Uterus (tissue), 4 donors: ENCODE data around the gene HPS3. TPM values are rescaled to one million over a fixed set of nuclear protein-coding genes. Genes with fewer than 3 reads are reported as not detected.
"Not testable (repeated sequence)": the region's sequence is repeated elsewhere in the genome, so short reads cannot be mapped to it uniquely, and the experiment has no call there.

Source experiments
- DNase-seq, 2 donors: peaks; one replicate each; pipeline ENCODE4 v3.0.0-alpha.2; 2019 to 2020
- H3K27ac ChIP-seq, 2 donors: fragments of 200-600 bp; sonication (generic); 1 replicate in 1 of 2; 2 replicates in 1 of 2; pipeline ENCODE4 v1.5.1; 2016 to 2018
- H3K27me3 ChIP-seq, 2 donors: fragments of 200-600 bp; sonication (generic); one replicate each; pipeline ENCODE4 v1.5.1; 2018 to 2019; ENCODE audit warnings: control low read depth in 1 of 2
- H3K36me3 ChIP-seq, 2 donors: fragments of 200-600 bp; sonication (generic); one replicate each; pipeline ENCODE4 v1.5.1; 2019; ENCODE audit warnings: control low read depth in 1 of 2
- H3K4me1 ChIP-seq, 2 donors: fragments of 200-600 bp; sonication (generic); one replicate each; pipeline ENCODE4 v1.5.1; 2018 to 2019; ENCODE audit warnings: control low read depth in 1 of 2
- H3K4me3 ChIP-seq, 2 donors: fragments of 200-600 bp; sonication (generic); 1 replicate in 1 of 2; 2 replicates in 1 of 2; pipeline ENCODE4 v1.5.1; 2018 to 2019; ENCODE audit warnings: mild to moderate bottlenecking in 1 of 2
- H3K9me3 ChIP-seq, 2 donors: fragments of 200-600 bp; sonication (generic); one replicate each; pipeline ENCODE4 v1.5.1; 2019; ENCODE audit warnings: control low read depth in 1 of 2
- POLR2A ChIP-seq, 2 donors: fragments of 450-650 bp; IDR thresholded peaks; one replicate each; pipeline ENCODE4 v1.6.1; 2016; ENCODE audit warnings: antibody characterized with exemption in 2 of 2, mild to moderate bottlenecking in 1 of 2, moderate library complexity in 1 of 2
- intact Hi-C: fragments of 100-400 bp; cut with DNase I; formaldehyde crosslinking; loops from one replicate; pipeline ENCODE4 v1.15.1; 2023; ENCODE audit warnings: low total_unique reads
- total RNA-seq, 4 donors: library from RNA; depleted of rRNA in 3 of 4; stranded (reverse); fragments of >200 nt in 3 of 4; gene quantifications; one replicate each; pipeline versions ENCODE4 v1.1.0 to v1.2.4, GENCODE V29; 2014 to 2023
- TF ChIP-seq, protein P1 (sequence below), 4 experiments: fragments of 200-600 bp in 2 of 4; fragments of 450-650 bp in 2 of 4; sonication (generic) in 2 of 4; IDR thresholded peaks; one replicate each; pipeline ENCODE4 v1.5.1; 2016 to 2019; ENCODE audit warnings: antibody characterized with exemption in 4 of 4, mild to moderate bottlenecking in 2 of 4, moderate library complexity in 1 of 4
- donor health status: DM: yes; HTN: yes; CAD: no.

HPS3 gene
- total RNA-seq, 4 donors from 2014 or later = 16.5 to 75.6 (median 31.7) TPM

DNA sequence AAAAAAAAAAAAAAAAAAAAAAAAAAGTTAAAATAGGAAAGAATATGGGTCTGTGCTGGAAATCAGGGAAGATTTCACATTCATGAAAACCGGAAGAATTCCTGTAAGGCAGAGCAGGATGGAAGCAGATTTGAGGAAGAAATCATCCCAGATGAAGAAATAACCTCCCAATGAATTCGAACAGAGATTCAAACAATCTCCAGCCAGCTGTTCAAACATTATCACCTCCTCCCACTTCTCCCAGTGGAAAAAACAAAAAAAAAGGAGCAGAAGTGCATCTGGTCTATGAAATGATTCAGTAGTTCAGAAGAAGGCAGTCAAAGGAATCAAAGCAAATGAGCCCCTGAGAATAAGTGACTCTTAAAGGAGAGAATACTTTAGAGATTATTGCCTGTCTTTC lies 59.1 kb downstream of the HPS3 start:
- intact Hi-C loops = no loop called here

DNA sequence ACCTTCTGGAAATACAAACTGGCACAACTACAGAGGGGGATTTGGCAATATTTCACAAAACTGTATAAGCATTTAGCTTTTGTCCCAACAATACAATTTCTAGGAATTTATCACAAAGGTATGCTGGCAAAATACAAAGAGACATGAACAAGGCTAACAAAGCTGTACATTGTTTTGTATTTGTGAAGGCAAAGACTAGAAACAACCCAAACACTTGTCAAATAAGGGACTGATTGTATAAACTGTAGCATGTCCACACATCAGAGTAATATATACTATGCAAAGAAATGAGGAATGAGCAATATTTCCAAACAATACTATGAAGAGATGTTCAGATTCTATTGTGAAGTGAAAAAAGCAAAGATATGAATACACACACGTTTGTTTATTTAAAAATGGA lies 65.8 kb downstream of the HPS3 start:
- Histone ChIP-seq H3K9me3 (no peaks in the 10 kb centered on the region), H3K4me1 (no peaks in the 10 kb centered on the region), H3K36me3 (no peaks in the 10 kb centered on the region), H3K4me3 (no peak overlapping the region), H3K27me3 (no peaks in the 10 kb centered on the region), H3K27ac (no peak overlapping the region)
- intact Hi-C loops = no loop called here
- TF ChIP-seq POLR2A (IDR thresholded peaks at IDR 0.05) = no peak
- no peak for DNase-seq

More for the DNA sequence above, 59.1 kb downstream of the HPS3 start:
- DNase-seq = no peak
- Histone ChIP-seq H3K36me3 (no peaks in the 10 kb centered on the region), H3K9me3 (no peaks in the 10 kb centered on the region), H3K4me1 (no peaks in the 10 kb centered on the region), H3K27me3 (no peaks in the 10 kb centered on the region), H3K27ac (no peak overlapping the region), H3K4me3 (no peak overlapping the region)
- TF ChIP-seq, protein P1, sequence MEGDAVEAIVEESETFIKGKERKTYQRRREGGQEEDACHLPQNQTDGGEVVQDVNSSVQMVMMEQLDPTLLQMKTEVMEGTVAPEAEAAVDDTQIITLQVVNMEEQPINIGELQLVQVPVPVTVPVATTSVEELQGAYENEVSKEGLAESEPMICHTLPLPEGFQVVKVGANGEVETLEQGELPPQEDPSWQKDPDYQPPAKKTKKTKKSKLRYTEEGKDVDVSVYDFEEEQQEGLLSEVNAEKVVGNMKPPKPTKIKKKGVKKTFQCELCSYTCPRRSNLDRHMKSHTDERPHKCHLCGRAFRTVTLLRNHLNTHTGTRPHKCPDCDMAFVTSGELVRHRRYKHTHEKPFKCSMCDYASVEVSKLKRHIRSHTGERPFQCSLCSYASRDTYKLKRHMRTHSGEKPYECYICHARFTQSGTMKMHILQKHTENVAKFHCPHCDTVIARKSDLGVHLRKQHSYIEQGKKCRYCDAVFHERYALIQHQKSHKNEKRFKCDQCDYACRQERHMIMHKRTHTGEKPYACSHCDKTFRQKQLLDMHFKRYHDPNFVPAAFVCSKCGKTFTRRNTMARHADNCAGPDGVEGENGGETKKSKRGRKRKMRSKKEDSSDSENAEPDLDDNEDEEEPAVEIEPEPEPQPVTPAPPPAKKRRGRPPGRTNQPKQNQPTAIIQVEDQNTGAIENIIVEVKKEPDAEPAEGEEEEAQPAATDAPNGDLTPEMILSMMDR (IDR thresholded peaks at IDR 0.05) = no peak
- no peak for TF ChIP-seq POLR2A (IDR thresholded peaks at IDR 0.05)

DNA sequence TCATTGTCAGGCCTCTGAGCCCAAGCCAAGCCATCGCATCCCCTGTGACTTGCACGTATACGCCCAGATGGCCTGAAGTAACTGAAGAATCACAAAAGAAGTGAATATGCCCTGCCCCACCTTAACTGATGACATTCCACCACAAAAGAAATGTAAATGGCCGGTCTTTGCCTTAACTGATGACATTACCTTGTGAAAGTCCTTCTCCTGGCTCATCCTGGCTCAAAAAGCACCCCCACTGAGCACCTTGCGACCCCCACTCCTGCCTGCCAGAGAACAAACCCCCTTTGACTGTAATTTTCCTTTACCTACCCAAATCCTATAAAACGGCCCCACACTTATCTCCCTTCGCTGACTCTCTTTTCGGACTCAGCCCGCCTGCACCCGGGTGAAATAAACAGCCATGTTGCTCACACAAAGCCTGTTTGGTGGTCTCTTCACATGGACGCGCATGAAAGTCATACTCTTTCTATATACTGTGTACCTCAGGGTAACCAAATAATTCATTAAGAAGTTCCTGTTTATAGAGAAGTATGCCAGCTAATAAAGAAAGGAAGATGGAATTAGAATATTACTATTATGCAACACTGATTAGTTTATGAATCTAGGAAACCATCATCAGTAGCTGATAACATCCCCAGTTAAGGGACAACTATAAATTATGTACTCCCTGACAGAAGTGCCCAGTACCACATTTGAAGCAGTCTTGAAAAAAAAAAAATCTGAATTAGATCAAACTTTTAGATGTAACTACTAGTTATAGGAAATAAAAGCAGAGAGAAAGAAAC lies 67.6 kb downstream of the HPS3 start:
- H3K27ac ChIP-seq, H3K9me3 ChIP-seq, H3K4me1 ChIP-seq, intact Hi-C loops, H3K4me3 ChIP-seq, H3K36me3 ChIP-seq, H3K27me3 ChIP-seq, DNase-seq: not testable (repeated sequence)

DNA sequence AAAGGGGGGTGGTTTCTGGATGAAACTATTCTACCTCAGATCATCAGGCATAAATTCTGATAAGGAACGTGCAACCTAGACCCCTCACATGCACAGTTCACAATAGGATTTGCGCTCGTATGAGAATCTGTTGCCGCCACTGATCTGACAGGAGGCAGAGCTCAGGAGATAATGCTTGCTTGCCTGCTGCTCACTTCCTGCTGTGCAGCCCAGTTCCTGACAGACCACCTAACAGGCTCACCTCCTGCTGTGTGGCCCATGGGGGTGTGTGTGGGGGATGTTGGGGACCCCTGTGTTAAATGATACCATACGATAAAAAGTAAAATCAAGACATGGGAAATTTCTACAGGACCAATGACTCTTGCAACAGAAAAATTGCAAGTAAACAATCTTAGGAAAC lies 68.2 kb downstream of the HPS3 start:
- Histone ChIP-seq H3K27ac (no peak overlapping the region), H3K4me3 (no peak overlapping the region), H3K36me3 (no peaks in the 10 kb centered on the region), H3K4me1 (no peaks in the 10 kb centered on the region), H3K27me3 (no peaks in the 10 kb centered on the region), H3K9me3 (no peaks in the 10 kb centered on the region)
- no peak for DNase-seq
- no peak for TF ChIP-seq POLR2A (IDR thresholded peaks at IDR 0.05)
- TF ChIP-seq, protein P1 (IDR thresholded peaks at IDR 0.05) = no peak
- intact Hi-C loops = no loop called here

DNA sequence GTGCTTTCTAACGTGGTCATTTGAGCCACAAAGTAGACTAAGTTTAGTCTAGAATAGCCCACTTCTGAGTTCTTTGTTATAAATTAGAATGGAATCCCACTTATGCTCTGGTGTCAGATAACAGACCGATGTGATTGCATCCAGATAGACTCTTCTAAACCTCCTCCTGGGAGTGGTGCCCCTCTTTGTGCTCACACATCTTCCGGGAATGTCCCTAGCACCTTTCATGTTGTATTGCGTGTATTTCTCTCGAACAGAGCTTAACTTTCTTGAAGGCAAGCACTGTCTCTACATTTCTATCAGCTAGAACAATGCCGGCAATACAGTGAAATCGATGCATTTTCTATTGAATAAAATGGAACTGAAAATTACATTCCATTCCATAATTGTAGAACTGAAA lies 69.2 kb downstream of the HPS3 start:
- Histone ChIP-seq H3K4me3 (no peak overlapping the region), H3K27me3 (no peaks in the 10 kb centered on the region), H3K4me1 (no peaks in the 10 kb centered on the region), H3K9me3 (no peaks in the 10 kb centered on the region), H3K36me3 (no peaks in the 10 kb centered on the region), H3K27ac (no peak overlapping the region)
- no peak for DNase-seq
- intact Hi-C loops = no loop called here
- TF ChIP-seq, protein P1 (IDR thresholded peaks at IDR 0.05) = no peak
- no peak for TF ChIP-seq POLR2A (IDR thresholded peaks at IDR 0.05)

DNA sequence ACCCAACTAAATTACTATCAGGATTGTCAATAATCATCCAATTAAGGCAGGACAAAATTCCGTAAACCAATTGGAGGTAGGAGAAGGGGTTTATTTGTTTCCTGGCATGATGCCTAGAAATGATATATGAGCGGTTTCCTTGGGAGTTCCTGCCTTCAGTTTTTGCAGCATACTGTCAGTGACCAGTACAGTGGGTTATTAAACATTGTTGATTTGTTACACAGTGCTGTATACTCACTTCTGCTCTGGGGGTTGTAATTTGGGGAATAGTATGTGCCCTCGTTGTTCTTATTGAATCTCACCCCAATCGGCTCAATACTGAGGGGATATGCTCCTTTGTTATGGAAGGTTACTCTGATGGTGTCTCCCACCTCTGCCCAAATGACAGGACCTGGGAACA lies 70.0 kb downstream of the HPS3 start:
- no peaks in the 10 kb centered on the region for H3K27me3 ChIP-seq
- intact Hi-C loops = no loop called here

More for the DNA sequence above, 70.0 kb downstream of the HPS3 start:
- DNase-seq = no peak
- H3K4me3 ChIP-seq = no peak overlapping the region
- no peak overlapping the region for H3K27ac ChIP-seq
- no peaks in the 10 kb centered on the region for H3K9me3 ChIP-seq
- no peak for TF ChIP-seq POLR2A (IDR thresholded peaks at IDR 0.05)
- TF ChIP-seq, protein P1 (IDR thresholded peaks at IDR 0.05) = no peak
- H3K4me1 ChIP-seq = no peaks in the 10 kb centered on the region
- no peaks in the 10 kb centered on the region for H3K36me3 ChIP-seq
